AG09309 (cell line): ENCODE data around the gene AKR7A2.

ENCODE experiments used
- DNase-seq: peaks from one replicate; pipeline ENCODE4 v3.0.0-alpha.2; 2010; ENCODE audit warnings: low read depth
- H3K4me3 ChIP-seq: 2 replicates; pipeline ENCODE4 v1.5.1; 2011; ENCODE audit warnings: mild to moderate bottlenecking, low read depth, low read length, moderate library complexity; ENCODE audit not compliant: control insufficient read depth
- CTCF ChIP-seq: IDR thresholded peaks from 2 replicates; pipeline ENCODE4 v1.5.1; 2011; ENCODE audit warnings: mild to moderate bottlenecking, low read depth, low read length, inconsistent platforms; ENCODE audit not compliant: insufficient read depth, control insufficient read depth; ENCODE audit errors: missing control alignments

The AKR7A2 gene

GRCh38 chr1:19327736-19328135 lies 15.8 kb upstream of the AKR7A2 start:
- no peak overlapping the region for H3K4me3 ChIP-seq
- TF ChIP-seq CTCF: no peak
- DNase-seq: no peak

DNA sequence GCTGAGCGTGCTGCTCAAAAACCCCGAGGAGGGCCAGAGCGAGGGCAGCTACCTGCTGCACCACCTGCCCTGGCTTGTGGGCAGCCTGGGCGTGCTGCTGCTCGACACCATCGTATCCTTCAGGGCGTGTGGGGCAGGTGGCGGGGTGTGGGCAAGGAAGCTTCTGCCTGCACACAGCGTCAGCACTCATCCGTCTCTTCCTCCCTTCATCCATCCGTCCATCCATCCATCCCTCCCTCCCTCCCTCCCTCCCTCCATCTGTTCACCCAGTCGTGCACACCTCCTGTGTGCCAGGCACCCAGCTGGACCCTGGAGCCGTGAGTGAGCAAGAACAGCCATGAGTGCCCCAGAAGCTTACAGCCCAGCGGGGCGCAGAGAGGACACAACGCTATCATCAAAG lies 15.4 kb upstream of the AKR7A2 start:
- DNase-seq: no peak
- no peak overlapping the region for H3K4me3 ChIP-seq
- TF ChIP-seq CTCF: no peak

DNA sequence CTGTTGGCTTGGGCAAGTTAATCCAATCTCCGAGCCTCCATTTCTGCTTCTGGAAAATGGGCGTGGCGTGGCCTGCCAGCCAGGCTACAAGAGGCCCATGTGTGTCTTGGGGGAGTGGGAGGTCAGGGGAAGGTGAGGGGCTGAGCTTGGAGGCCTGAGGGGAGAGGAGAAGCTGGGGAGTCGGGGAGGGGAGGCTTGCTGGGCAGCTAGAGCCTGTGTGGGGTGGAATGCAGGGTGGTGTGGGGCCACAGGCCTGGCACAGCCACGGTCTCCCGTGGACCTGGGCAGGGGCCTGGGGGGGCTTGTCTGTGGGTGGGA lies 14.8 kb upstream of the AKR7A2 start:
- H3K4me3 ChIP-seq: no peak overlapping the region
- TF ChIP-seq CTCF: no peak

DNA sequence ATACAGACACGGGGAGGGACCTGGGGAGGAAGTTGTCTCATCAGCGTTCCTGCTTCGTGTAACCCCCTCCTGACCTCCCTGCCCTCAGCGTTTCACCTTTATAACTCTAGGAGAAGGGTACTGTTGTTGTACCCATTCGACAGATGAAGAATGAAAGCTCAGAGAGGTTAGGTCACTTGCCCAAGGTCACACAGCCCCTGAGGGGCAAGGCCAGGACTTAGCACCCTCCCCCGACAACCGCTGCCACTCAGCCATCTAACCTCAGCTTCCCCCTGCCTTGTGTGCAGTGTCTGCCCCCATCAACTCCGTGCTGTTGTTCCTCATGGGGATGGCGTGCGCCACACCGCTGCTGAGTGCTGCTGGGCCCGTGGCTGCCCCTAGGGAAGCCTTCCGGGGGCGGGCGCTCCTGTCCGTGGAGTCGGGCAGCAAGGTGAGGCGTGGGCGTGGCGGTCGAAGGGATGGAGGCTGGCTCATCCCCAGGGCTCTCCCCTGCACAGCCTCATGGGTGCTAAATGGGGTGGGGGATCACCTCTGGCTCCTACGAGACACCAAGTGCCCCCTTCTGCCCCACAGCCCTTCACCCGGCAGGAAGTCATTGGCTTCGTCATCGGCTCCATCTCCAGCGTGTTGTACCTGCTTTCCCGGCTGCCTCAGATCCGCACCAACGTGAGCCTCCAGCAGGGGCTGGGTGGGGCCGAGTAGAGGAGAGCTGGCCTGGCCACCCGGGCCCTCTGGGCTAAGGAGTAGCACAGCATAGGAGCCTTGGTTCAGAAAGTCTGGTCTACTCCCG lies 14.2 kb upstream of the AKR7A2 start:
- H3K4me3 ChIP-seq: no peak overlapping the region
- no peak for TF ChIP-seq CTCF
- DNase-seq: no peak

More for the DNA sequence above, 14.8 kb upstream of the AKR7A2 start:
- no peak for DNase-seq

GRCh38 chr1:19325368-19325957 lies 13.5 kb upstream of the AKR7A2 start:
- no peak overlapping the region for H3K4me3 ChIP-seq
- DNase-seq: no peak
- TF ChIP-seq CTCF: no peak

DNA sequence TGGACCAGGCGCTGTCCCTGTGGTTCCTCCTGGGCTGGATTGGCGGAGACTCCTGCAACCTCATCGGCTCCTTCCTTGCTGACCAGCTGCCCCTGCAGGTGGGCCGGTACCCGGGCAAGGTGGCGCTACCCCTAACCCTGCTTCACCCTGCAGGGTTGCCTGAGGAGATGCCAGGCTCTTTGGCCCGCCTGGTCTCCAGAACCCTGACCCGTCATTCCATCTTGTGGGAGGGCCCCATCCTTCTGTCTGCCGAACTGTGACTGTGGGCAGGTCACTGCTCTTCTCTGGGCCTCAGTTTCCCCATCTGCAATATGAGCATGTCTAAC lies 12.7 kb upstream of the AKR7A2 start:
- TF ChIP-seq CTCF: no peak
- no peak overlapping the region for H3K4me3 ChIP-seq
- DNase-seq: no peak
